K562 (cell line): ENCODE results near the gene REM1. TPM values are rescaled to one million over a fixed set of nuclear protein-coding genes. Genes with fewer than 3 reads are reported as not detected.
A peak's percentile ranks its signal among the peaks of the same experiment; 100 is the strongest.

Source experiments
- ATAC-seq: fragments of 200-7000 bp; cut with Tn5 transposase; 3 replicates; pipeline ENCODE4 v1.9.1; 2020; ENCODE audit warnings: moderate library complexity
- BruUV-seq: library from RNA; stranded (reverse); fragments of 400-500 nt; replicated peaks from 2 replicates; lab custom pipeline; 2021; lab: Mats Ljungman, UMichigan
- CTCF ChIA-PET: fragments of 300-600 bp; formaldehyde crosslinking; extraction: SDS; loops from one replicate; lab custom pipeline; 2021; ENCODE audit warnings: low intra/inter-chr PET ratio; lab: Yijun Ruan, JAX
- POLR2A ChIA-PET: fragments of 300-600, 350-650 bp; sonication (Branson Sonifier 250); formaldehyde crosslinking; extraction: SDS; loops from one replicate; lab custom pipeline; 2021; ENCODE audit warnings: antibody characterized with exemption, inconsistent platforms; lab: Yijun Ruan, JAX
- DNase-seq, 4 experiments: peaks; one replicate each; pipeline versions ENCODE4 v3.0.0 to v3.0.0-alpha.2; 2011 to 2018; ENCODE audit warnings: low spot score in 3 of 4, mixed read lengths in 3 of 4; ENCODE audit errors: extremely low read depth in 1 of 4
- FAIRE-seq: peaks from 2 replicates; lab custom pipeline; 2011; peaks lifted over from hg19 to GRCh38; lab: Jason Lieb, UNC
- H2AFZ ChIP-seq: 2 replicates; pipeline ENCODE4 v1.6.0; 2011; ENCODE audit warnings: low read depth, low read length, control low read depth, inconsistent platforms
- H3K27ac ChIP-seq: fragments of 200-600 bp; 3 replicates; pipeline ENCODE4 v1.8.0; 2011; ENCODE audit warnings: low read depth, mild to moderate bottlenecking, control low read depth, inconsistent platforms, low read length, moderate library complexity, mixed read lengths; ENCODE audit errors: extremely low read depth
- H3K27me3 ChIP-seq, 2 experiments: fragments of 300-600 bp in 1 of 2; 2 replicates in 1 of 2; 3 replicates in 1 of 2; pipeline versions ENCODE4 v1.6.0 to v1.8.0; 2011; ENCODE audit warnings: inconsistent platforms in 2 of 2, low read length in 2 of 2, mild to moderate bottlenecking in 1 of 2, mixed read lengths in 1 of 2, moderate library complexity in 1 of 2; ENCODE audit not compliant: control insufficient read depth in 2 of 2, insufficient read depth in 2 of 2
- H3K36me3 ChIP-seq: fragments of 300-600 bp; 3 replicates; pipeline ENCODE4 v1.8.0; 2011; ENCODE audit warnings: mild to moderate bottlenecking, low read length, inconsistent platforms; ENCODE audit not compliant: control insufficient read depth, insufficient read depth
- H3K4me1 ChIP-seq, 2 experiments: fragments of 200-600 bp in 1 of 2; replicated peaks in 1 of 2; 2 replicates in 1 of 2; 3 replicates in 1 of 2; pipeline versions ENCODE4 v1.5.1 to v1.8.0; 2011; ENCODE audit warnings: inconsistent platforms in 2 of 2, low read length in 2 of 2, mild to moderate bottlenecking in 1 of 2, mixed read lengths in 1 of 2, moderate library complexity in 1 of 2; ENCODE audit not compliant: control insufficient read depth in 2 of 2, insufficient read depth in 2 of 2
- H3K4me2 ChIP-seq: 2 replicates; pipeline ENCODE4 v1.6.1; 2011; ENCODE audit warnings: low read length, control low read depth, inconsistent platforms, mixed read lengths; ENCODE audit not compliant: insufficient read depth
- H3K4me3 ChIP-seq: fragments of 200-600 bp; sonication (generic), shearing (Covaris generic); 2 replicates; pipeline ENCODE4 v1.5.1; 2016; ENCODE audit warnings: control low read depth, inconsistent platforms
- H3K79me2 ChIP-seq: fragments of 200-600 bp; 3 replicates; pipeline ENCODE4 v1.8.0; 2011; ENCODE audit warnings: low read length, inconsistent platforms; ENCODE audit not compliant: control insufficient read depth, insufficient read depth
- H3K9ac ChIP-seq, 2 experiments: 2 replicates each; pipeline versions ENCODE4 v1.6.0 to v1.6.1; 2011; ENCODE audit warnings: low read depth in 2 of 2, low read length in 2 of 2, control low read depth in 1 of 2, inconsistent platforms in 1 of 2, mild to moderate bottlenecking in 1 of 2, mixed read lengths in 1 of 2; ENCODE audit not compliant: insufficient read depth in 1 of 2
- H3K9me1 ChIP-seq: one replicate; pipeline ENCODE4 v1.6.0; 2011; ENCODE audit warnings: inconsistent platforms, mild to moderate bottlenecking, low read length, moderate library complexity; ENCODE audit not compliant: control insufficient read depth, insufficient read depth
- H3K9me3 ChIP-seq: replicated peaks from 2 replicates; pipeline ENCODE4 v1.5.1; 2011; ENCODE audit warnings: low read depth, low read length, inconsistent platforms; ENCODE audit not compliant: control insufficient read depth, insufficient read depth
- H4K20me1 ChIP-seq: replicated peaks from 2 replicates; pipeline ENCODE4 v1.6.1; 2011; ENCODE audit warnings: low read length, inconsistent platforms, mixed read lengths; ENCODE audit not compliant: control insufficient read depth, insufficient read depth
- CREM ChIP-seq: IDR thresholded peaks from 2 replicates; pipeline ENCODE4 v1.6.1; 2014; ENCODE audit warnings: antibody characterized with exemption, low read depth
- EP400 ChIP-seq: fragments of 450-650 bp; IDR thresholded peaks from 2 replicates; pipeline ENCODE4 v1.6.1; 2017; ENCODE audit warnings: antibody characterized with exemption, mild to moderate bottlenecking, moderate library complexity
- JUN ChIP-seq, 2 experiments: sonication (generic) in 1 of 2; formaldehyde crosslinking in 1 of 2; IDR thresholded peaks; 2 replicates each; pipeline versions ENCODE4 v1.6.1 to v1.8.0; 2012 to 2022; ENCODE audit warnings: borderline replicate concordance in 2 of 2, mild to moderate bottlenecking in 2 of 2, improper control_type of control experiment in 1 of 2, low read depth in 1 of 2, low read length in 1 of 2, missing genetic modification reagents in 1 of 2
- NFE2 ChIP-seq: IDR thresholded peaks from 2 replicates; pipeline ENCODE4 v1.6.1; 2014; ENCODE audit warnings: antibody characterized with exemption, low read depth
- PRMT5 ChIP-seq: sonication (generic); formaldehyde crosslinking; IDR thresholded peaks from 2 replicates; pipeline ENCODE4 v1.5.0; 2020; ENCODE audit warnings: missing genetic modification reagents
- RB1 ChIP-seq: fragments of 450-650 bp; IDR thresholded peaks from 2 replicates; pipeline ENCODE4 v1.6.1; 2017; ENCODE audit warnings: low read depth, mild to moderate bottlenecking
- SRF ChIP-seq, 2 experiments: fragments of 250-450, 450-650 bp in 1 of 2; sonication (Bioruptor Pico) in 1 of 2; sonication (generic) in 1 of 2; formaldehyde crosslinking; IDR thresholded peaks; 2 replicates each; pipeline versions ENCODE4 v1.5.0 to v1.5.1; 2020 to 2022; ENCODE audit warnings: mild to moderate bottlenecking in 1 of 2, missing genetic modification reagents in 1 of 2
- STAG1 ChIP-seq: sonication (generic); formaldehyde crosslinking; IDR thresholded peaks from 2 replicates; pipeline ENCODE4 v1.5.0; 2020; ENCODE audit warnings: missing genetic modification reagents, borderline replicate concordance
- WGBS: fragments of 100-300 bp; shearing (Covaris generic); methylation state at CpG from one replicate; pipeline ENCODE4 v1.1.6; 2016; ENCODE audit warnings: low coverage, mixed read lengths; ENCODE audit not compliant: insufficient coverage; ENCODE audit errors: missing lambda C conversion rate; 5-methylcytosine and 5-hydroxymethylcytosine counted together
- in situ Hi-C: fragments of 300-500 bp; cut with MboI; formaldehyde crosslinking; loops from 4 replicates; pipeline ENCODE4 v1.15.0; 2018; ENCODE audit warnings: inconsistent platforms, mixed read lengths
- intact Hi-C: fragments of 100-400 bp; cut with micrococcal nuclease; formaldehyde crosslinking; loops from 2 replicates; pipeline ENCODE4 v1.14.2; 2022
- polyA plus RNA-seq, 8 experiments: library from polyadenylated mRNA; depleted of rRNA in 4 of 8; stranded (reverse) in 5 of 8; unstranded in 3 of 8; fragments of >200 nt; fragmentation: Nextera tagmentation in 2 of 8; fragmentation: Illumina TruSeq in 1 of 8; extraction: Ambion mirVana in 2 of 8; extraction: Trizol in 1 of 8; gene quantifications; 2 replicates each; pipeline versions ENCODE4 v1.2.1 to v1.2.3, GENCODE V29; 2011 to 2014; ENCODE audit warnings: inconsistent platforms in 1 of 8, missing spikeins in 1 of 8
- total RNA-seq, 7 experiments: library from RNA; depleted of rRNA in 6 of 7; stranded (reverse); fragments of >200 nt in 6 of 7; fragmentation: Illumina TruSeq in 2 of 7; extraction: Trizol in 2 of 7; gene quantifications; 2 replicates each; pipeline versions ENCODE4 v1.2.1 to v1.2.3, GENCODE V29; 2011 to 2021; ENCODE audit warnings: low replicate concordance in 1 of 7
- TF ChIP-seq, protein P1 (sequence below), 3 experiments: IDR thresholded peaks in 2 of 3; conservative IDR thresholded peaks in 1 of 3; 2 replicates each; pipeline ENCODE4 v1.5.1; 2011 to 2012; ENCODE audit warnings: low read length in 3 of 3, mild to moderate bottlenecking in 3 of 3, control low read depth in 2 of 3, improper control_type of control experiment in 1 of 3, inconsistent platforms in 1 of 3, low read depth in 1 of 3, mixed read lengths in 1 of 3, moderate library complexity in 1 of 3; ENCODE audit not compliant: insufficient read depth in 2 of 3
- TF ChIP-seq, protein P2 (sequence below): fragments of 450-650 bp; IDR thresholded peaks from 2 replicates; pipeline ENCODE4 v1.6.1; 2017; ENCODE audit warnings: mild to moderate bottlenecking, moderate library complexity
- TF ChIP-seq, protein P3 (sequence below): sonication (generic); formaldehyde crosslinking; IDR thresholded peaks from 2 replicates; pipeline ENCODE4 v1.8.1; 2022; ENCODE audit warnings: missing genetic modification reagents
- TF ChIP-seq, protein P4 (sequence below): fragments of 250-450 bp; sonication (Bioruptor Pico); IDR thresholded peaks from 2 replicates; pipeline ENCODE4 v1.4.0; 2020; ENCODE audit warnings: mild to moderate bottlenecking

REM1 gene
- total and polyA plus RNA-seq, 9 of the 15 experiments (the other 6 are each of a cell fraction or from before 2014, with no cell fraction given), result not detected

DNA sequence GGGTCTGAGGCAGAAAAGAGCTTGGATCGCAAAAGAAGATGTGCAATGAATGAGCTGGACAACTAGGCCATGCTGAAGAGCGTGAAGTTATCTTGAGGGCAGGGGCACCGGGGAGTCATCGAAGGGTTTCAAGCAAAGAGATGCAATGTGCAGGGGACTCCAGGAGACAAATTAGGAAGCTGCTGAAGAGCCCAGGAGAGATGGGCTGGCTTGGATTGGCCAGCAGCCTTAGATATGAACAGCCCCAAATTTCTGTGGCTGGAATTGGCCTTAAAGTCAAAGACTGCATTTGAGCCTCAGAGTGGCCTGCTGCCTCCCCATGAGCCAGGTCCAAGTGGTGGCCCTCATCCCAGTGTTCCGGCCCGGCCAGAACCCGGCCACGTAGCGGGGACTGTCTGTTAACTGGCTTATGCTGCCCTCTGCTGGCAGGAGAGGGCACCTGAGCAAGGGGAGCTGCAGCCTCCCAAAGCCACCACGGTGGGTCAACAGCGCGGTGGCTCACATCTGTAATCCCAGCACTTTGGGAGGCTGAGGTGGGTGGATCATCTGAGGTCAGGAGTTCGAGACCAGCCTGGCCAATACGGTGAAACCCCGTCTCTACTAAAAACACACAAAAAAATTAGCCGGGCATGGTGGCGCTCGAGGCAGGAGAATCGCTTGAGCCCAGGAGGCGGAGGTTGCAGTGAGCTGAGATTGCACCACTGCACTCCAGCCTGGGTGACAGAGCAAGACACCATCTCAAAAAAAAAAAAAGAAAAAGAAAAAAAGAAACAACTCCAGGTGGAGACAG, 28.0 kb downstream of the REM1 start (continued):
- TF ChIP-seq SRF (CRISPR knock-in tag; IDR thresholded peaks at IDR 0.05), result 0 out of 4 replicates have a peak, but pooled peaks of 1 of the 2 experiments have one; percentile 12
- peak; percentile 69; the same call in 1 of the 2 replicates for TF ChIP-seq STAG1 (CRISPR knock-in tag)
- TF ChIP-seq RB1, result peak; percentile 46; the same call in 1 of the 2 replicates
- peak; percentile 53 for TF ChIP-seq CREM
- TF ChIP-seq, protein P1, sequence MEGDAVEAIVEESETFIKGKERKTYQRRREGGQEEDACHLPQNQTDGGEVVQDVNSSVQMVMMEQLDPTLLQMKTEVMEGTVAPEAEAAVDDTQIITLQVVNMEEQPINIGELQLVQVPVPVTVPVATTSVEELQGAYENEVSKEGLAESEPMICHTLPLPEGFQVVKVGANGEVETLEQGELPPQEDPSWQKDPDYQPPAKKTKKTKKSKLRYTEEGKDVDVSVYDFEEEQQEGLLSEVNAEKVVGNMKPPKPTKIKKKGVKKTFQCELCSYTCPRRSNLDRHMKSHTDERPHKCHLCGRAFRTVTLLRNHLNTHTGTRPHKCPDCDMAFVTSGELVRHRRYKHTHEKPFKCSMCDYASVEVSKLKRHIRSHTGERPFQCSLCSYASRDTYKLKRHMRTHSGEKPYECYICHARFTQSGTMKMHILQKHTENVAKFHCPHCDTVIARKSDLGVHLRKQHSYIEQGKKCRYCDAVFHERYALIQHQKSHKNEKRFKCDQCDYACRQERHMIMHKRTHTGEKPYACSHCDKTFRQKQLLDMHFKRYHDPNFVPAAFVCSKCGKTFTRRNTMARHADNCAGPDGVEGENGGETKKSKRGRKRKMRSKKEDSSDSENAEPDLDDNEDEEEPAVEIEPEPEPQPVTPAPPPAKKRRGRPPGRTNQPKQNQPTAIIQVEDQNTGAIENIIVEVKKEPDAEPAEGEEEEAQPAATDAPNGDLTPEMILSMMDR (IDR thresholded peaks at IDR 0.05 in 2 of 3, conservative IDR thresholded peaks at IDR 0.05 in 1 of 3; ENCODE audit: insufficient read depth in 2 of 3, low read depth in 1 of 3, low read length in 3 of 3), result peak; percentile 88 to 98 (median 95)
- TF ChIP-seq, all 486 proteins: peak for 32; not testable (repeated sequence) for 454

DNA sequence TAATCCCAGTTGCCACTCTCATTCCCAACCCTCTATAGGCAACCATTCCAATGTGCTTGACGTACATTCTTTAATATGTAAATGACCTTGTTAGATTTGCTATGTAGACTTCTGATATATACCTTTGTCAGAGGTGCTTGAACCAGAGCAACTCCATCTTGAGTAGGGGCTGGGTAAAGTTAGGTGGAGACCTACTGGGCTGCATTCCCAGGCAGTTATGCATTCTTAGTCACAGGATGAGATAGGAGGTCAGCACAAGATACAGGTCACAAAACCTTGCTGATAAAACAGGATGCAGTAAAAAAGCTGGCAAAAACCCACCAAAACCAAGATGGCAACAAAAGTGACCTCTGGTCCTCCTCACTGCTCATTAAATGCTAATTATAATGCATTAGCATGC, 30.8 kb downstream of the REM1 start:
- intact Hi-C loops, result no loop called here
- DNase-seq (peak in 1 of 4 experiments; percentile 12), ATAC-seq (no peak), FAIRE-seq (no peak)
- Histone ChIP-seq H2AFZ (no peak overlapping the region), H3K9ac (no peak overlapping the region), H3K9me1 (no peaks in the 10 kb centered on the region), H3K27me3 (no peaks in the 10 kb centered on the region), H3K4me3 (no peak overlapping the region), H3K4me1 (peaks cover 4 to 6% of the 10 kb centered on the region in 2 experiments), H4K20me1 (no peaks in the 10 kb centered on the region), H3K4me2 (no peak overlapping the region), H3K27ac (no peak overlapping the region), H3K36me3 (no peaks in the 10 kb centered on the region), H3K79me2 (no peaks in the 10 kb centered on the region), H3K9me3 (no peaks in the 10 kb centered on the region; the same call in 1 of the 2 replicates)
- CTCF ChIA-PET, result interaction anchor here (0.6 to 1.2 kb wide), 2 partner anchors 45 to 438 kb away, joined by 4 read pairs; no protein-coding TSS in a partner anchor
- in situ Hi-C loops, result no loop called here
- BruUV-seq, result no TSS peak
- WGBS, result 28% methylated on average over 1 of the region's 1 CpG
- POLR2A ChIA-PET, result no interaction called here
- TF ChIP-seq, protein P2, sequence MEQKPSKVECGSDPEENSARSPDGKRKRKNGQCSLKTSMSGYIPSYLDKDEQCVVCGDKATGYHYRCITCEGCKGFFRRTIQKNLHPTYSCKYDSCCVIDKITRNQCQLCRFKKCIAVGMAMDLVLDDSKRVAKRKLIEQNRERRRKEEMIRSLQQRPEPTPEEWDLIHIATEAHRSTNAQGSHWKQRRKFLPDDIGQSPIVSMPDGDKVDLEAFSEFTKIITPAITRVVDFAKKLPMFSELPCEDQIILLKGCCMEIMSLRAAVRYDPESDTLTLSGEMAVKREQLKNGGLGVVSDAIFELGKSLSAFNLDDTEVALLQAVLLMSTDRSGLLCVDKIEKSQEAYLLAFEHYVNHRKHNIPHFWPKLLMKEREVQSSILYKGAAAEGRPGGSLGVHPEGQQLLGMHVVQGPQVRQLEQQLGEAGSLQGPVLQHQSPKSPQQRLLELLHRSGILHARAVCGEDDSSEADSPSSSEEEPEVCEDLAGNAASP, result no peak
- TF ChIP-seq, protein P3, sequence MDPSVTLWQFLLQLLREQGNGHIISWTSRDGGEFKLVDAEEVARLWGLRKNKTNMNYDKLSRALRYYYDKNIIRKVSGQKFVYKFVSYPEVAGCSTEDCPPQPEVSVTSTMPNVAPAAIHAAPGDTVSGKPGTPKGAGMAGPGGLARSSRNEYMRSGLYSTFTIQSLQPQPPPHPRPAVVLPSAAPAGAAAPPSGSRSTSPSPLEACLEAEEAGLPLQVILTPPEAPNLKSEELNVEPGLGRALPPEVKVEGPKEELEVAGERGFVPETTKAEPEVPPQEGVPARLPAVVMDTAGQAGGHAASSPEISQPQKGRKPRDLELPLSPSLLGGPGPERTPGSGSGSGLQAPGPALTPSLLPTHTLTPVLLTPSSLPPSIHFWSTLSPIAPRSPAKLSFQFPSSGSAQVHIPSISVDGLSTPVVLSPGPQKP (CRISPR knock-in tag), result no peak
- TF ChIP-seq JUN (IDR thresholded peaks at IDR 0.05; ENCODE audit: borderline replicate concordance, low read depth, low read length) (no peak), JUN (CRISPR knock-in tag; IDR thresholded peaks at IDR 0.05; ENCODE audit: borderline replicate concordance) (no peak), PRMT5 (no peak), EP400 (no peak), NFE2 (no peak)
- TF ChIP-seq, protein P4, sequence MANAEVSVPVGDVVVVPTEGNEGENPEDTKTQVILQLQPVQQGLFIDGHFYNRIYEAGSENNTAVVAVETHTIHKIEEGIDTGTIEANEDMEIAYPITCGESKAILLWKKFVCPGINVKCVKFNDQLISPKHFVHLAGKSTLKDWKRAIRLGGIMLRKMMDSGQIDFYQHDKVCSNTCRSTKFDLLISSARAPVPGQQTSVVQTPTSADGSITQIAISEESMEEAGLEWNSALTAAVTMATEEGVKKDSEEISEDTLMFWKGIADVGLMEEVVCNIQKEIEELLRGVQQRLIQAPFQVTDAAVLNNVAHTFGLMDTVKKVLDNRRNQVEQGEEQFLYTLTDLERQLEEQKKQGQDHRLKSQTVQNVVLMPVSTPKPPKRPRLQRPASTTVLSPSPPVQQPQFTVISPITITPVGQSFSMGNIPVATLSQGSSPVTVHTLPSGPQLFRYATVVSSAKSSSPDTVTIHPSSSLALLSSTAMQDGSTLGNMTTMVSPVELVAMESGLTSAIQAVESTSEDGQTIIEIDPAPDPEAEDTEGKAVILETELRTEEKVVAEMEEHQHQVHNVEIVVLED, result 0 out of 2 replicates have a peak, but pooled peaks have one; percentile 32
